HEK293 (cell line): Measurements from ENCODE around the gene M1AP.
A peak's percentile ranks its signal among the peaks of the same experiment; 100 is the strongest.

ENCODE experiments used
- GFI1B ChIP-seq: fragments of 450-650 bp; formaldehyde crosslinking; IDR thresholded peaks from 2 replicates; pipeline ENCODE4 v1.5.1; 2016; ENCODE audit warnings: missing biosample characterization, missing genetic modification characterization
- HOXC10 ChIP-seq: sonication (generic); formaldehyde crosslinking; IDR thresholded peaks from 2 replicates; pipeline ENCODE4 v1.8.1; 2023; ENCODE audit warnings: mild to moderate bottlenecking, missing genetic modification reagents
- KLF1 ChIP-seq: fragments of 450-650 bp; formaldehyde crosslinking; IDR thresholded peaks from 2 replicates; pipeline ENCODE4 v1.5.1; 2016; ENCODE audit warnings: missing biosample characterization, missing genetic modification characterization
- KLF9 ChIP-seq: fragments of 450-650 bp; formaldehyde crosslinking; IDR thresholded peaks from 2 replicates; pipeline ENCODE4 v1.5.1; 2016; ENCODE audit warnings: missing biosample characterization, missing genetic modification characterization, low read depth
- RBAK ChIP-seq: fragments of 450-650 bp; formaldehyde crosslinking; IDR thresholded peaks from 2 replicates; pipeline ENCODE4 v1.5.1; 2016; ENCODE audit warnings: missing biosample characterization, missing genetic modification characterization
- ZBTB10 ChIP-seq: fragments of 450-650 bp; formaldehyde crosslinking; IDR thresholded peaks from 2 replicates; pipeline ENCODE4 v1.5.1; 2016; ENCODE audit warnings: missing biosample characterization, missing genetic modification characterization
- ZBTB44 ChIP-seq: fragments of 450-650 bp; IDR thresholded peaks from 2 replicates; pipeline ENCODE4 v1.5.1; 2018; ENCODE audit warnings: missing biosample characterization, mild to moderate bottlenecking, missing genetic modification characterization
- ZNF10 ChIP-seq: fragments of 450-650 bp; formaldehyde crosslinking; IDR thresholded peaks from 2 replicates; pipeline ENCODE4 v1.5.1; 2017; ENCODE audit warnings: missing biosample characterization, missing genetic modification characterization
- ZNF174 ChIP-seq: fragments of 450-650 bp; formaldehyde crosslinking; IDR thresholded peaks from 2 replicates; pipeline ENCODE4 v1.5.0; 2017; ENCODE audit warnings: missing biosample characterization, mild to moderate bottlenecking, missing genetic modification characterization
- ZNF211 ChIP-seq: fragments of 450-650 bp; formaldehyde crosslinking; IDR thresholded peaks from 2 replicates; pipeline ENCODE4 v1.5.1; 2016; ENCODE audit warnings: low read depth, missing biosample characterization, missing genetic modification characterization
- ZNF23 ChIP-seq: fragments of 450-650 bp; formaldehyde crosslinking; IDR thresholded peaks from 2 replicates; pipeline ENCODE4 v1.5.1; 2016; ENCODE audit warnings: missing biosample characterization, missing genetic modification characterization, borderline replicate concordance
- ZNF341 ChIP-seq: fragments of 450-650 bp; formaldehyde crosslinking; IDR thresholded peaks from 2 replicates; pipeline ENCODE4; 2016; ENCODE audit warnings: low read depth, missing biosample characterization, missing genetic modification characterization
- ZNF350 ChIP-seq: fragments of 450-650 bp; formaldehyde crosslinking; IDR thresholded peaks from 2 replicates; pipeline ENCODE4 v1.5.0; 2017; ENCODE audit warnings: missing biosample characterization, mild to moderate bottlenecking, missing genetic modification characterization
- ZNF354C ChIP-seq: fragments of 450-650 bp; formaldehyde crosslinking; IDR thresholded peaks from 2 replicates; pipeline ENCODE4 v1.5.1; 2016; ENCODE audit warnings: missing biosample characterization, missing genetic modification characterization, low read depth, borderline replicate concordance
- ZNF501 ChIP-seq: fragments of 450-650 bp; formaldehyde crosslinking; IDR thresholded peaks from 2 replicates; pipeline ENCODE4 v1.5.1; 2016; ENCODE audit warnings: missing biosample characterization, missing genetic modification characterization
- ZNF510 ChIP-seq: fragments of 450-650 bp; formaldehyde crosslinking; IDR thresholded peaks from 2 replicates; pipeline ENCODE4 v1.5.1; 2018; ENCODE audit warnings: mild to moderate bottlenecking, missing genetic modification characterization, missing biosample characterization; ENCODE audit not compliant: insufficient replicate concordance
- ZNF571 ChIP-seq: fragments of 450-650 bp; formaldehyde crosslinking; IDR thresholded peaks from 2 replicates; pipeline ENCODE4 v1.5.0; 2017; ENCODE audit warnings: missing biosample characterization, missing genetic modification characterization
- ZNF701 ChIP-seq: fragments of 450-650 bp; formaldehyde crosslinking; IDR thresholded peaks from 2 replicates; pipeline ENCODE4 v1.5.1; 2016; ENCODE audit warnings: missing biosample characterization, missing genetic modification characterization
- ZNF776 ChIP-seq: fragments of 450-650 bp; formaldehyde crosslinking; IDR thresholded peaks from 2 replicates; pipeline ENCODE4 v1.5.0; 2017; ENCODE audit warnings: missing biosample characterization, missing genetic modification characterization, borderline replicate concordance
- ZSCAN23 ChIP-seq: fragments of 450-650 bp; formaldehyde crosslinking; IDR thresholded peaks from 2 replicates; pipeline ENCODE4 v1.5.1; 2016; ENCODE audit warnings: missing biosample characterization, missing genetic modification characterization
- TF ChIP-seq, protein P1 (sequence below): fragments of 450-650 bp; formaldehyde crosslinking; IDR thresholded peaks from 2 replicates; pipeline ENCODE4 v1.5.1; 2016; ENCODE audit warnings: missing biosample characterization, missing genetic modification characterization
- TF ChIP-seq, protein P2 (sequence below): fragments of 450-650 bp; formaldehyde crosslinking; IDR thresholded peaks from 2 replicates; pipeline ENCODE4 v1.5.1; 2016; ENCODE audit warnings: missing biosample characterization, missing genetic modification characterization
- TF ChIP-seq, protein P3 (sequence below): fragments of 450-650 bp; formaldehyde crosslinking; IDR thresholded peaks from 2 replicates; pipeline ENCODE4 v1.5.1; 2016; ENCODE audit warnings: missing biosample characterization, missing genetic modification characterization
- TF ChIP-seq, protein P4 (sequence below): fragments of 450-650 bp; formaldehyde crosslinking; IDR thresholded peaks from 2 replicates; pipeline ENCODE4 v1.5.1; 2017; ENCODE audit warnings: missing biosample characterization, missing genetic modification characterization
- TF ChIP-seq, protein P5 (sequence below): fragments of 450-650 bp; formaldehyde crosslinking; IDR thresholded peaks from 2 replicates; pipeline ENCODE4 v1.5.1; 2016; ENCODE audit warnings: missing biosample characterization, missing genetic modification characterization

Gene M1AP

DNA sequence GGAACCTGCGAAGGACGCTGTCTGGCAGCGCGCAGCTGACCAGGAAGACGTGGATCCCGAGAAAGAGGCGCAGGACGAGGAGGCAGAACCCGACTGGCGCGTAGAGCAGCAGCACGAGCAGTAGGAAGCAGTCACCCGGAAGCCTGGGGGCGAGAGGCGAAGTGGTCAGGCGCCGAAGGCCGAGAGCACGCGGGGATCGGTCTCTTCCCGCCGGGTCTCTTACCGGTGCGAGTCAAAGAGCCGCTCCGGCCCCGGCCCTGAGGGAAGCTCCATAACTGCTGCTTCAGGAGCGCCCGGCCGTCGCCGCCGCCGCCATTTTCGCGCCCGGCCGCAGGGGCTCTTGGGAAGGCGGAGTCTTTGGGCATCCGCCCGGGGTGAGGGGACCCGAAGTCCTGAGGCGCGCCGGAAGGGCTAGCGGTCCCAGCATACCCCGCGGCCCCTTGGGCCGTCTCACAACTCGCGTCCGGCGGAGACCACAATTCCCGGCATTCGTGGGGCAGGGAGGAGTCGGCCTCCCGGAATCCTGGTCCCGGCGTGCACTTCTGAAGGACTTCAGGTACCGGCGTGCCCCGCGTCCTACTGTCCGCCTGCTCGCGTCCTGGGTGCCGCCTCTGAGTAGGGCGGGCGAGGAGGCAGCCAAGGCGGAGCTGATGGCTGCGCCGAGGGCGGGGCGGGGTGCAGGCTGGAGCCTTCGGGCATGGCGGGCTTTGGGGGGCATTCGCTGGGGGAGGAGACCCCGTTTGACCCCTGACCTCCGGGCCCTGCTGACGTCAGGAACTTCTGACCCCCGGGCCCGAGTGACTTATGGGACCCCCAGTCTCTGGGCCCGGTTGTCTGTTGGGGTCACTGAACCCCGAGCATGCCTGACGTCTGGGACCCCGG is 118.5 kb downstream of the M1AP start, which contains the start of the genes AUP1 and HTRA2 (continued):
- TF ChIP-seq, protein P1, sequence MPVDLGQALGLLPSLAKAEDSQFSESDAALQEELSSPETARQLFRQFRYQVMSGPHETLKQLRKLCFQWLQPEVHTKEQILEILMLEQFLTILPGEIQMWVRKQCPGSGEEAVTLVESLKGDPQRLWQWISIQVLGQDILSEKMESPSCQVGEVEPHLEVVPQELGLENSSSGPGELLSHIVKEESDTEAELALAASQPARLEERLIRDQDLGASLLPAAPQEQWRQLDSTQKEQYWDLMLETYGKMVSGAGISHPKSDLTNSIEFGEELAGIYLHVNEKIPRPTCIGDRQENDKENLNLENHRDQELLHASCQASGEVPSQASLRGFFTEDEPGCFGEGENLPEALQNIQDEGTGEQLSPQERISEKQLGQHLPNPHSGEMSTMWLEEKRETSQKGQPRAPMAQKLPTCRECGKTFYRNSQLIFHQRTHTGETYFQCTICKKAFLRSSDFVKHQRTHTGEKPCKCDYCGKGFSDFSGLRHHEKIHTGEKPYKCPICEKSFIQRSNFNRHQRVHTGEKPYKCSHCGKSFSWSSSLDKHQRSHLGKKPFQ (tag by site-specific recombination): no peak
- TF ChIP-seq ZNF510 (tag by site-specific recombination) (no peak), ZNF354C (tag by site-specific recombination) (no peak), ZNF341 (tag by site-specific recombination) (no peak), ZNF701 (tag by site-specific recombination) (no peak), ZNF501 (tag by site-specific recombination) (peak; percentile 86), GFI1B (tag by site-specific recombination) (no peak), ZBTB10 (peak; percentile 95), ZNF23 (tag by site-specific recombination) (no peak), ZNF571 (tag by site-specific recombination) (no peak), ZNF211 (tag by site-specific recombination) (no peak), ZNF10 (tag by site-specific recombination) (no peak), ZBTB44 (tag by site-specific recombination) (no peak), KLF1 (tag by site-specific recombination) (peak; percentile 10; the same call in 1 of the 2 replicates), ZNF776 (no peak), KLF9 (tag by site-specific recombination) (peak; percentile 26; the same call in 1 of the 2 replicates), ZSCAN23 (tag by site-specific recombination) (no peak), HOXC10 (CRISPR knock-in tag) (peak; percentile 30; the same call in 1 of the 2 replicates), ZNF174 (tag by site-specific recombination) (no peak), RBAK (tag by site-specific recombination) (no peak), ZNF350 (tag by site-specific recombination) (no peak)
- TF ChIP-seq, protein P2, sequence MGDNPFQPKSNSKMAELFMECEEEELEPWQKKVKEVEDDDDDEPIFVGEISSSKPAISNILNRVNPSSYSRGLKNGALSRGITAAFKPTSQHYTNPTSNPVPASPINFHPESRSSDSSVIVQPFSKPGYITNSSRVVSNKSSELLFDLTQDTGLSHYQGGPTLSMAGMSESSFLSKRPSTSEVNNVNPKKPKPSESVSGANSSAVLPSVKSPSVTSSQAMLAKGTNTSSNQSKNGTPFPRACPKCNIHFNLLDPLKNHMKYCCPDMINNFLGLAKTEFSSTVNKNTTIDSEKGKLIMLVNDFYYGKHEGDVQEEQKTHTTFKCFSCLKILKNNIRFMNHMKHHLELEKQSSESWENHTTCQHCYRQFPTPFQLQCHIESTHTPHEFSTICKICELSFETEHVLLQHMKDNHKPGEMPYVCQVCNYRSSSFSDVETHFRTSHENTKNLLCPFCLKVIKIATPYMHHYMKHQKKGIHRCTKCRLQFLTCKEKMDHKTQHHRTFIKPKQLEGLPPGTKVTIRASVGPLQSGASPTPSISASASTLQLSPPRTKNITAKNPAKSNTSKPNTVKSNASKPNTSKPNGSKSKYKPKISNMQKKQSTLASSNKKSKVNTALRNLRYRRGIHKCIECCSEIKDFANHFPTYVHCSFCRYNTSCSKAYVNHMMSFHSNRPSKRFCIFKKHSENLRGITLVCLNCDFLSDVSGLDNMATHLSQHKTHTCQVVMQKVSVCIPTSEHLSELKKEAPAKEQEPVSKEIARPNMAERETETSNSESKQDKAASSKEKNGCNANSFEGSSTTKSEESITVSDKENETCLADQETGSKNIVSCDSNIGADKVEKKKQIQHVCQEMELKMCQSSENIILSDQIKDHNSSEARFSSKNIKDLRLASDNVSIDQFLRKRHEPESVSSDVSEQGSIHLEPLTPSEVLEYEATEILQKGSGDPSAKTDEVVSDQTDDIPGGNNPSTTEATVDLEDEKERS (tag by site-specific recombination): no peak
- TF ChIP-seq, protein P3, sequence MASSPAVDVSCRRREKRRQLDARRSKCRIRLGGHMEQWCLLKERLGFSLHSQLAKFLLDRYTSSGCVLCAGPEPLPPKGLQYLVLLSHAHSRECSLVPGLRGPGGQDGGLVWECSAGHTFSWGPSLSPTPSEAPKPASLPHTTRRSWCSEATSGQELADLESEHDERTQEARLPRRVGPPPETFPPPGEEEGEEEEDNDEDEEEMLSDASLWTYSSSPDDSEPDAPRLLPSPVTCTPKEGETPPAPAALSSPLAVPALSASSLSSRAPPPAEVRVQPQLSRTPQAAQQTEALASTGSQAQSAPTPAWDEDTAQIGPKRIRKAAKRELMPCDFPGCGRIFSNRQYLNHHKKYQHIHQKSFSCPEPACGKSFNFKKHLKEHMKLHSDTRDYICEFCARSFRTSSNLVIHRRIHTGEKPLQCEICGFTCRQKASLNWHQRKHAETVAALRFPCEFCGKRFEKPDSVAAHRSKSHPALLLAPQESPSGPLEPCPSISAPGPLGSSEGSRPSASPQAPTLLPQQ (tag by site-specific recombination): no peak
- TF ChIP-seq, protein P4, sequence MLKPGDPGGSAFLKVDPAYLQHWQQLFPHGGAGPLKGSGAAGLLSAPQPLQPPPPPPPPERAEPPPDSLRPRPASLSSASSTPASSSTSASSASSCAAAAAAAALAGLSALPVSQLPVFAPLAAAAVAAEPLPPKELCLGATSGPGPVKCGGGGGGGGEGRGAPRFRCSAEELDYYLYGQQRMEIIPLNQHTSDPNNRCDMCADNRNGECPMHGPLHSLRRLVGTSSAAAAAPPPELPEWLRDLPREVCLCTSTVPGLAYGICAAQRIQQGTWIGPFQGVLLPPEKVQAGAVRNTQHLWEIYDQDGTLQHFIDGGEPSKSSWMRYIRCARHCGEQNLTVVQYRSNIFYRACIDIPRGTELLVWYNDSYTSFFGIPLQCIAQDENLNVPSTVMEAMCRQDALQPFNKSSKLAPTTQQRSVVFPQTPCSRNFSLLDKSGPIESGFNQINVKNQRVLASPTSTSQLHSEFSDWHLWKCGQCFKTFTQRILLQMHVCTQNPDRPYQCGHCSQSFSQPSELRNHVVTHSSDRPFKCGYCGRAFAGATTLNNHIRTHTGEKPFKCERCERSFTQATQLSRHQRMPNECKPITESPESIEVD (tag by site-specific recombination): no peak
- TF ChIP-seq, protein P5, sequence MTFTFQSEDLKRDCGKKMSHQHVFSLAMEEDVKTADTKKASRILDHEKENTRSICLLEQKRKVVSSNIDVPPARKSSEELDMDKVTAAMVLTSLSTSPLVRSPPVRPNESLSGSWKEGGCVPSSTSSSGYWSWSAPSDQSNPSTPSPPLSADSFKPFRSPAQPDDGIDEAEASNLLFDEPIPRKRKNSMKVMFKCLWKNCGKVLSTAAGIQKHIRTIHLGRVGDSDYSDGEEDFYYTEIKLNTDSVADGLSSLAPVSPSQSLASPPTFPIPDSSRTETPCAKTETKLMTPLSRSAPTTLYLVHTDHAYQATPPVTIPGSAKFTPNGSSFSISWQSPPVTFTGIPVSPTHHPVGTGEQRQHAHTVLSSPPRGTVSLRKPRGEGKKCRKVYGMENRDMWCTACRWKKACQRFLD (tag by site-specific recombination): no peak
